GM19324 (cell line): ENCODE results near the gene SLC9A3.
"Not testable (repeated sequence)": the region's sequence is repeated elsewhere in the genome, so short reads cannot be mapped to it uniquely, and the experiment has no call there.

ENCODE experiments used
- ATAC-seq: cut with Tn5 transposase; IDR thresholded peaks from one replicate; pipeline ENCODE4 v1.9.1; 2021; ENCODE audit warnings: mild to moderate bottlenecking, moderate library complexity; ENCODE audit not compliant: unreplicated experiment, low FRiP score

SLC9A3 gene

DNA sequence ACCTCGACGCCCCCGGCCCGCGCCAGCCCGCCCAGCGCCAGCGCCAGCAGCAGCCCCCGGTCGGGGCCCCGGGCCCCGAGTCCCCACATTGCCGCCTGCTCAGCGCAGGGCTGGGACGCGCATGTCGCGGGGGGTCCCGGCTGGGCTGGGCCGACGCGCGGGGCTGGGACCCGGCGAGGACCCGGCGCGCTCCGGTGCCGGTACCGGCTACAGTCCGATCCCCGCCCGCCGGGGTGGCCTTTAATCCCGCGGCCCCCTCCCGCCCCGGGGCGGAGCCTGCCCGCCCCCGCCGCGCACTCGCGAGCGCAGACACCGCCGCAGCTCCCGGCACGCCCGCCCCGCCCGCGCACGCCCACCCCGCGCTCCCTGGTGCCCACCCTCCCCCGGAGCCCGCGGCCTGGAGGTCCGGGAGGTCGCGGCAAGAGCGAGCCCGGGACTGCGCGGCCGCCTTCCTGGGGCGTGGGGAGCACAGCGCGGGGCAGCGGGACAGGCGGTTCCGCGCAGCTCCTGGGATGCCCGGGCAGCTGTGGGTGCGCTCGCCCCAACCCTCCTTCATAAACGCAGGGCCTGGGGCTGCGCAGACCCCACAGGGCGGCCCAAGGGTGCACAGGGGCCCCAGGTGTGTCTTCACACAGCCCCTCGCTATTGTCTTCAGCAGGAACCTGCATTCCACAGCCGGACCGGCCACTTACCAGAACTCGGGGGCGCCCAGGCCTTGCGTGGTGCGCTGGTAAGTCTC lies at the start of gene SLC9A3:
TSS of gene SLC9A3 (minus strand) at position 216 of the 739 bp plus-strand sequence.
- ATAC-seq: no peak

DNA sequence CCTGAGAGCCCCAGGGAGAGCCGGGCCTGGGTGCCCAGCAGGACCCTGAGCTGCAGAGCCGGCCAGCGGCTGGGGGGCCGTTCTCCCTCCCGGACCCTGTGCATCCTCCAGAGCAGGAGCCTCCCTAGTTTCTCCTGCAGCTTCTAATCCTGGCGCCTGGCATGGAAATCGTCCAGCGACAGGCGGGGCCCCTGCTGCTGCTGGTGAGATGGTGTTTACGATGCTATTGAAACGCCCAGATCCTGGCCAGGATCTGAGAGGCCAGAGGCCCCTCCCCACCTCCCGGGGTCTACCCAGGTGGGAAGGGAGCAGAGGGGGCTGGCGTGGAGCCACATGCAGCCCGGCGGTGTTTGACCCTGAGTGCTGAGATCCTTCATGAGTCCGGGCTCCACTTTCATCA lies 49.7 kb upstream of the SLC9A3 start:
- no peak for ATAC-seq

DNA sequence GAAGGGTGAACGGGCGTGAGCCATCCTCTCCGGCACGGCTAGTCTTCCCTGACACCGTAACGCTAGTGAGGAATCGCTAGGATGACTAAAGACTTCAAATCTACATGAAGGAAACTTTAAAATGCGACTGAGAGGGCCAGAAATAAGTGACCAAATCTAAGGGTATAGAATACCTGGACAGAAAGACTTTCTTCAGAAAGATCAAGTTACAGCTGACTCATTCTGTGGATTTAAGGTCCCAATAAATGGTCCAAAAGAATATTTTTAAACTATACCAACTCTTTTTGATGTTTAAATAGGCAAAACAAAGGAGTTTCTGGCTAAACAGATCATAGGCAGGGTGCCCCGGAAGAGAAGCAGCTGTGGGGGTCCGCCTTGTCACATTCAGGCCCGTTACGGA lies 49.0 kb upstream of the SLC9A3 start:
- ATAC-seq: no peak

DNA sequence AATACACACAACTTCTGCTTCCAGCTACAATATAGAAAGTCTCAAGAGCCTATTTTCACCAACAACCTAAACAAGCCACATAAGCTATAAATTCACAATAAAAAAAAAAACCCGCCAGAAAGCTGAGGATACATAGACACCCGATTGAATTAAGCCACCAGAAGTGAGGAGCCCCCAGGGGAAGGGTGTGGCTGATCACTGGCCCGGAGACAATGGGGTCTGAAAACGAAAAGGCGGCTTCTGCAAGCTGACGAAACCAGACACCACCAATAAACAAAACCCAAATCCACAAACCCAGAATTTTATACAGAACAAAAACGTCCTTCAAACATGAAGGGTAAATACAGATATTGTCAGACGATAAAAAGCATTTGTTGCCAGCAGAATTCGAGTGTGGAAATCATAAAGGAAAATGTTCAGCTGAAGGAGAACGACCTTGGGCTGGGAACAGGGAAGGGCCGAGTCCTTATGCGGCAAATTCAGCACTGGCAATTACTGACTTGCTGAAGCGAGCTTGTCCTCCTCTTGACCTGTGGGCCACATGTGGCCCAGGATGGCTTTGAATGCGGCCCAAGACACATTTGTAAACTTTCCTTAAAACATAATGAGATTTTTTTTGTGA lies 48.3 kb upstream of the SLC9A3 start:
- ATAC-seq: no peak

DNA sequence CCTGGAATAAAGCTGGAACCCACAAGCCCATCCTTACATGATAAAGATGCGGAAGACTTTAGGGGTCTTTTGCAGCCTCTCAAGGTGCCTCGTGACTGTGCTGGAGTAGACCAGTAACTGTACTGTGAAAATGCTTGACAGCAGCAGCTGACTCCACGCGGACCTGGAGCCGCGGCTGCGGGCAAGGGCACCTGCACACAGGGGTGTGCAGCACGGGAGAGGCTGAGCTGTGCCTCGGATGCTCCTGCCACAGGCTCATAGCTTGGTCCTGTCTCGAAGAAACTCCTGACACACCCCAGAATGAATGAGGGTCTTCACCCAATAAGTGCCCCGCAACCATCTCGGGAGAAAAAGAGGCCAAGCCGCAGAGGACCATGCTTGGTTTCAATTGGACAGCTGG lies 47.5 kb upstream of the SLC9A3 start:
- no peak for ATAC-seq

DNA sequence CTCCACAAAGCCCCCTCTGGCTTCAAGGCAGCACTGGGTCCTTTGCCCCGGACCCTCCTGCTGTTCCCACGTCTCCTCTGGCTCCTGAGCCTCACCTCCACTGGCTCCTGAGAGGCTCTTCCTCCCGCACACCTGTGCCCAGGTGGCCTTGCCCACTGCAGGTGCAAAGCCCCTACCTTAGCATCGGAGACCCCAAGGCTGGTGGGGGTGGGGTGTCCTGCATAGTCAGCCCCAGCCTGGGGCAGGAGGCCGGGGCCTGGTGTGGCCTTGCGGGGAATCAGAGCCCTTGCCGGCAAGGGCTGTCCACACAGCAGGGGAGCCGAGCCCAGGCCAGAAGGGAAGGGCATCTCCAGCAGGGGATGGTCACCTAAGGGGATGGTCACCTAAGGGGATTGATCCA lies 46.6 kb upstream of the SLC9A3 start:
- no peak for ATAC-seq

DNA sequence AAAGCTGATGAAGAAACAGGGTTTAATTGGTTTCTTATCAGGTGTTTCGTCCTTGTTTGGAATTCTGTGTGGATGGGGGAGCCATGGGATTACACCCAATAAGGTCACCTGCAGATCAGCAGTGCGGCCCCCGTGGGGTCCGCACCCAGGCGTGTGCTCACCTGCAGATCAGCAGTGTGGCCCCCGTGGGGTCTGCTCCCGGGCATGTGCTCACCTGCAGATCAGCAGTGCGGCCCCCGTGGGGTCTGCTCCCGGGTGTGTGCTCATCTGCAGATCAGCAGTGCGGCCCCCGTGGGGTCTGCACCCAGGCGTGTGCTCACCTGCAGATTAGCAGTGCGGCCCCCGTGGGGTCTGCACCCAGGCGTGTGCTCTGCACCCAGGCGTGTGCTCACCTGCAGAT lies 46.2 kb upstream of the SLC9A3 start:
- no peak for ATAC-seq

DNA sequence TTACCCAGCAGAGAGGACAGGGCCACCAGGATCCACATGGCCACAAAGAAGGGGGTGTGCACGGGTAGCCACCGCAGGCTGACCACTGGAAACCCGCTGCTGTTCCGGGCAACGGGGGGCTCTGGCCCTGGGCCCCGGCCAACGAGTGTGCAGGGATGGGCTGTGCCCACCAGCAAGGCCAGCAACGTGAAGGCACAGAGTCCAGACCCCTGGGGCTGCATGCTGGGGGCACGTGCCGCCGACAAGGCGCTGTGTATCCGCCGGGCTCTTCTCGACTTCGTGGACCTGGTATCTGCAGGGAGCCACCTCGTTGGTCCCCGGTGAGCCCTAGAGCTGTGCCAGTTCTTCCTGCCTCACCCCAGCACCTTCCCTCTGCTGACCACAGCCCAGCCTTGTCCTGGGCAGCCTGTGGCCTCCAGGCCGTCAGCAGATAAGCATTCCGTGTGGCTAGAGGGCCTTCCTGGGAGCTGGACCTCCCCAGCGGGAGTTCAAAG lies 45.7 kb upstream of the SLC9A3 start:
- no peak for ATAC-seq

DNA sequence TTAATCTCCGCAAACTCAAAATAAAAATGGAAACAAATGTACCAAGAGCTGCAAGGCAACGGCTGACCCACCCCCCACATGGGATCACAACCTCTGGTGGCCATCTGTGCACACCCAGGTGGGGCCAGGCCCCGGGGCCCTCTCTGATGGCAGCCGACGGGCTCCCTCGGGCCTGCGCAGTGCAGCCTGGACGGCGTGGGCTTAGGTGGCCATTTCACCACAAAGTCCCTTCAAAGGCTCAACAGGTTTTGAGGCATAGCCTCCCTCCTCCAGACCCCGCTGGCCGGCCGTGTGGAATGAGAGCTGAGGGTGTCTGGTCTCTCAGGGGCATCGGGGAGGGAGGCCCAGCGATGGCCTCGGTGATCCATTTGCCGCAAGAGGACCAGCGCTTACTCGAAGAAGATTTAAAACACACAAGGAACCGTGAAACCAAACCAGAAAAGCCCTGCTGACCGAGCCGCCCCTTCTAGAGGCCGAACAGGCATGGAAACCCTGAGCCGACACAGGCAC lies 45.2 kb upstream of the SLC9A3 start:
- no peak for ATAC-seq

DNA sequence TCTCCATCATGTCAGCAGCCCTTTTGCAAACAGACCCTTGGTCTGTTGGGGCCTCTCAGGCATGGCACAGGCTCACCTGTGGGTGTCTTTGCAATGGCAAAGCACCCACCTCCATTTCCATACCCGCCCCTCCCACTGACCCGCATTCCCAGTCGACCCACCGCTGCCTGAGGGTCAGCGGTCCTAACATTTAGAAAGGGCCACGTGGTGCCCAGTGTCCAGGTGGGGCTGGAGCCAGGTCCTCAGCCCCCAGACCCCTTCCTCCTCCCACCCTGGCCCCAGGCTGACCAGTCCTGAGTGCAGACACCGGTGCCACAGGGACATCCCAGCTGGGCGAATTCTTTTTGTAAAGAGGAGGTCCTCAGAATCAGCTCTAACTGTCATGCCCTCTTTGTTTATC lies 44.6 kb upstream of the SLC9A3 start:
- ATAC-seq: no peak

DNA sequence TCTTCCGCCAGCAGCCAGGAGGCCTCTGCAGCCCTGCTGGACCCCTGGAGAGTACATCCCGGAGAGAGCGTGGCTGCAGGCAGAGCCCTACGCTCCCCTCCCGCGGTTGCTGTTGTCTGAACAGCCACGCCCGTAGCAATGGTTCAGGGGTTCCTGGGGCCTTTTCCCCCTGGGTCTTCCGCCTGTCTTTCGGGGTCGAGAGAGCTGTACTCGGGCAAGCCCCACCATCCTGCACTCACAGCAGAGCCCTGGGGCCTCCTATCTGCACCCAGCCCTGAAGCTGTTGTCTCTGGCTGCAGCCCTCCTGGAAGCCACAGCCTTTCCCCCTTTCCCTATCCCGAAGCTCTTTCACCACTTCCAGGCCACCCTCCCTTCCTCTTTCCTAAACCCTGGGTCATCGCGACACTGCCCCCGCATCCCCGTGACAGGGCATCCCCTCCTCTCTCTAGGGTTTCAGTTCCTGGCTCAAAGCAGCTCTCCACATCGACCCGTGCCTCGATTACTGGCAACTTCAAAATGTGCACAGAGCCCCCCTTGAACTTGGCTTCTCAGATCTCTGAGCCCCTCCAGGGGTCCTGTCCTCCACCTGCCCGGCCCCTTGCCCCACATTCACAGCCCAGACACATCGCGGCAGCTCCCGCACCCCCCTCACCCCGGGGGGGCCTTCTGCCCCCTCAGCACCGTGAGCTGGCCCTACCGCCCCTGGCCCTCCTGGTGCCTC lies 44.0 kb upstream of the SLC9A3 start:
- no peak for ATAC-seq

DNA sequence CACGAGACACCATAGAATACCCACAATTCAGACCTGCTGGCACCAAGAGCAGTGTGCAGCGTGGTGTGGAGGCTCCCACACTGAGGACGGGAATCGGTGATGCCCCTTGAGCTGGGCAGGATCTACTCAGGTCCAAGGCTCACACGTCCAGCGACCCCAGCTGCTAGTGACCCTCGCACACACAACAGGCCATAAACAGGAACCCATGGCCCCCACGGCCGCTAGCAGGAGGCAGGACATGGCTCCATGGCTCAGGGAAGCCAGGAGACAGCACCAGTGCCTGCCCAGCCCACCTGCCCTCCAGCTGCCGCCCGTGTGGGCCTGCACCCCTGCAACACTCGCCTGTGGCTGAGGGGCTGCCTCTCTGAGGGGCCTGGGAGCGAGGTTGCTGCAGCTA lies 43.4 kb upstream of the SLC9A3 start:
- ATAC-seq: no peak

DNA sequence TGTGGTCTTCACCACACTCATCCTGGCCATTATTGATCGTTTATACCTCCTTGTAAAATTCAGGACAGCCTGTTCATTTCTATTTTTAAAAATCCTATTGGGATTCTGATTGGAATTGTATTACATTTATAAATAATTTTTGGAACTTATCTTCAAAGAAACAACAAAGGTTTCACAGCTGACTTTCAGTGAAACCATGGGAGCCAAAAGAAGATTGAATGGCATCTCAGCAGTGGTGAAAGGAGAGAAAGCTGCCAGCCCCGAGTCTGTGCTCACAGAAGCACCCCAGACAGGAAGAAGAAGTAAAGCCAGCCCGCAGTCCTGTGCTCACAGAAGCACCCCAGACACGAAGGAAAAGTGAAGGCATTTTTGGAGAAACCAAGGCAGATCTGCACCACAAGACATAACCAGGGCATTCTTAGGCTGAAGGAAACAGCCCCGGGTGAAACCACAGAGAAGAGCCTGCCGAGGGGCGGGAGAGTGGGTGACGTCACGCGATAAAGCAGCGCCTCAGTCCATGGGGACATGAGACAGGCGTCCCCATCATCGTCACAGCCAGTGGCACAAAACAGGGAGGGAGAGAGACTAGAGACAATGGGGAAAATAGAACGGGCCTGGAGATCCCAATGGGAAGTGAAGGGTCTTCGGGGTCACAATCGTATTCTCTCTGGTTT lies 42.5 kb upstream of the SLC9A3 start:
- no peak for ATAC-seq

DNA sequence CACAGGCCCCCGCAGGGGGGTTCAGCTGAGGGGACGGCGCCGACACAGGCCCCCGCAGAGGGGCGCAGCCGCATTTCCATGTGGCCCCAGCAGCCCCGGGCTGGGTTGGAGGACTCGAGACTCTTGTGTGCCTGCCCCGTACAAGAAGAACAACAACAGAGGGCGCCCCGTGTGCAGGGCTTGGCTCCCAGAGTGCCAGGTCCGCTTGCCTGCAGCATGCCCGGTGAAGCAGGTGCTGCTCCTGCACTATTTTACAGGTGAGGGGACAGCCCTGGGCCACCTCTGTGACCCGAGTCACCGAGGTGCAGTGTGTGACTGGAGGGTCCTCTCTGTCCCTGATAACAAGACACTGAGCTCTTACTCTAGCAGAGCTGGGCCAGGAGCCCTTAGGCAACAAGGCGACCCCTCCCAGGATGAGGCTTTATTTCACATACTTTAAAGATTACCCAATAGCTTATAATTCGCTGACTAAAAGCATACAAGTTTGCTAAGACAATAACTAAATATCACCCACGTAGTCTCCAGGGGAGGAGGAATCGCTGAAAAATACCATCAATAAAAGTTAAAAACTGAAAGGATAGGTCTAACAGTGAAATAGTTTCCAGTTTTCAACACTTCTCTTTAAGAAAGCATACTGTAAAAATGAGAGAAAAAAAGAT lies 41.7 kb upstream of the SLC9A3 start:
- ATAC-seq: no peak

DNA sequence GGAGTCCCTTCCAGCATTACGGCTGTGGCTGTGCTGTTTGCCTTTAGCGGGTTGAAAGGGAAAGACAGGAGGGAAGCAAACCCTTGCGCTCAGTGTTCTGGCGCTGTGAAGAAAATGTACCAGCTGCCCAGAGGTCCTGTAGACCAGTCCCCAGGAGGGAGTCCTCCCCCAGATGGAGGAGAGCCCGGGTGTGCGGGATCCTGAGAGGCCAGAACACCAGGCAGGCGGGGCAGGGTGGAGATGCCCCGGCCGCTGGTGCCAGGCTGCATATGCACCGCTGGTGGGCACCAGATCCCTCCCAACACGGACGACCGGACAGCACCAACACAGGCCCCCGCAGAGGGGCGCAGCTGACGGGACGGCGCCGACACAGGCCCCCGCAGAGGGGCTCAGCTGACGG lies 37.2 kb upstream of the SLC9A3 start:
- no peak for ATAC-seq

DNA sequence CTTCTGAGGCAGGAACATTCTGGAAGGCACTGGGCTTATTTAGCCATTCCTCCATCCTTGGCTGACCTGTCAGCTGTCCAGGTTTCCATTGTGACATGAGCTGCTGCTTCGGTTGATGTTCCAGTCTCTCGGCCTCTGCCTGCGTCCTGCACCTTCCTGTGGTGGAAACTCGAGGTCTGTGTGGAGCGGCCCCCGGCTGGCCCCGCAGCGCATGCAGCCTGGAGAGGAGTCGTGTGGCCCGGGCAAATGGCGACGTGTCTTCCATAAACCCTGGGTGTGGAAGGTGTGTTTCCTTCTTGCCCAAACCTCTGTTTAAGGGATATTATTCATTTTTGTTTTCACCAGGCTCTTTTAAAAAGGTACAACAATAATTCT lies 36.5 kb upstream of the SLC9A3 start:
- no peak for ATAC-seq

DNA sequence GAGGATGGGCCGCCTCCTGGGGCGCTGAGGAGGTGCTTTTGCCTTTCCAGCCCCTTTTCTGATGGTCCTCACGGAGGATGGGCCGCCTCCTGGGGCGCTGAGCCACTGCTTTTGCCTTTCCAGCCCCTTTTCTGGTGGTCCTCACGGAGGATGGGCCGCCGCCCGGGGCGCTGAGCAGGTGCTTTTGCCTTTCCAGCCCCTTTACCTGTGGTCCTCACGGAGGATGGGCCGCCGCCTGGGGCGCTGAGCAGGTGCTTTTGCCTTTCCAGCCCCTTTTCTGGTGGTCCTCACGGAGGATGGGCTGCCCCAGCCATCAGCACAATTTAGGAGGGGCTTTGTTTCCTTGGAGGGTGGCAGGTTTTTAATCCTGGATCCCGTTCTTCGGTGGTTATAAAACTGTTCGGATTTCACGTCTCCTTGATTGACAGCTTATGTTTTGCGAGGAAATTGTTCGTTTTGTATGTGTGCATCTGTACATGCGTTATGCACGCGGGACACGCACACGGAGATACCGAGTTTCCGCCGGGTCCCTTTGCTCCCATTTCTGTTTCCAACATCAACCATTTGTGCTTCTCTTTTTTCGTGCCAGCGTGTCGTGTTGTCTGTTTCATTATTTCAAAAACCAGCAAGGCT lies 34.7 kb upstream of the SLC9A3 start:
- ATAC-seq: no peak

DNA sequence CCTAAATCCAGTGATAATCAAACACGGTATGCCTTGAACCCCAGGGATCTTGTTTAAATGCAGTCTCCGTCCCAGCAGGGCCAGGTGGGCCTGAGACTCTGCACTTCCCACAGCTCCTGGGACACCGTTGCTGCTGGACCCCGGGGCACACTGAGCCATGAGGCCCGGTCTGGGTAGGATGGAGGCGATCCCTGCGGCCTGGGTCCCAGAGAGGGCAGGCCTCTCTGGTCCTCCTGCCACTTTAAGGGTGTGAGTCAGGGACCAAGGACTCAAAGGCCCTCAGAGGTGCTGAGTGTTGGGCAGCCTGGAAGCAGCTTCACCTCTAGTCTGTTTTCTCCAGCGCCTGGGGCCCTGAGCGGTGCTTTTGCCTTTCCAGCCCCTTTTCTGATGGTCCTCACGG lies 34.1 kb upstream of the SLC9A3 start:
- no peak for ATAC-seq

DNA sequence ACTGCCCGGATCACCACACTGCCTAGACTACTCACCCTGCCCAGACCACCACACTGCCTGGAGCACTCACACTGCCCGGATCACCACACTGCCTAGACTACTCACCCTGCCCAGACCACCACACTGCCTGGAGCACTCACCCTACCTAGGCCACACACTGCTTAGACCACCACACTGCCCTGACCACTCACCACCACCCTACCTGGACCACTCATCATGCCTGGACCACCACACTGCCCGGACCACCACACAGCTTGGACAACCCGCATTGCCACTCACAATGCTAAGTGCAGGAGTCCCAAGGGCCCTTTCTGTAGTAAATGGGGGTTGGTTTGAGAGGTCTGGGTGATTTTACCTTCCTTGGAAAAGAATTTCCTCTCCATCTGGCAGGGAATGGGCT lies 33.7 kb upstream of the SLC9A3 start:
- not testable (repeated sequence) for ATAC-seq

DNA sequence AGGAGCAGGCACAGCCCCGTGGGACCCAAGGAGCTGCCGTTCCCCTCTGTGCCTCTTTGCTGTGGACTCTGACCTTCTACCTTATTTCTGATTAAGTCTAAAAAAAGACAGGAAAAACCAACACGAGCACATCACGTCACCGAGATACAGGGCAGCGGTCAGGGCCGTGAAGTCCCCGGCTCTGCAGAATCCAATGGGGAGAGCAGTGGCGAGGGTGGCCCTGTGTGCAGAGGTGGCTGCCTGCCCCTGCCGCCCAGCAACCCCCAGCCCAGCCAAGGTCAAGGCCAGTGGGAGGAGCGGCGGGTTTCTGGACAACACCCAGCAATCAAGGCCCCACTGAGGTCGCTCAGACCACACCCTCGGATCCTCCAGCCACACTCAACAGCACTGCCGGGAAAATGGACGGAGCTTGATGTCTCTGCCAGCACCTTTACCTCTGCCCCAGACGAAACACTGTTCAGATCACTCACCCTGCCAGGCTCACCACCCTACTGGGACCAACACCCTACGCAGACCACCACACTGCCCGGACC lies 32.7 kb upstream of the SLC9A3 start:
- ATAC-seq: no peak
